ENCODE results near the gene PLD2. TPM values are rescaled to one million over a fixed set of nuclear protein-coding genes. Genes with fewer than 3 reads are reported as not detected.

The PLD2 gene
- total and polyA plus RNA-seq, 10 of the 15 experiments (the other 5 are each of a cell fraction or from before 2014, with no cell fraction given): 0.71 to 16.5 (median 7.0) TPM

- TF ChIP-seq CUX1 (IDR thresholded peaks at IDR 0.05; ENCODE audit: insufficient replicate concordance, low read depth, low read length) (no peak), RELB (IDR thresholded peaks at IDR 0.05; ENCODE audit: low read depth) (no peak), ATF3 (IDR thresholded peaks at IDR 0.05; ENCODE audit: borderline replicate concordance, extremely low read depth, low read depth, low read length) (no peak), DPF2 (IDR thresholded peaks at IDR 0.05) (no peak), FOS (IDR thresholded peaks at IDR 0.05; ENCODE audit: borderline replicate concordance, extremely low read depth, insufficient read length) (no peak), POLR2AphosphoS2 (IDR thresholded peaks at IDR 0.05; ENCODE audit: low read depth, low read length) (no peak)
These were observed 34.7 kb upstream of the PLD2 start (continued) for GRCh38 chr17:4772235-4772613.
